ENCODE measurements around the gene FAM135A. TPM values are rescaled to one million over a fixed set of nuclear protein-coding genes. Genes with fewer than 3 reads are reported as not detected.
"Not testable (repeated sequence)": the region's sequence is repeated elsewhere in the genome, so short reads cannot be mapped to it uniquely, and the experiment has no call there.

The FAM135A gene
- total RNA-seq, 1 donor from 2014 or later, result 22.3 TPM

- H3K9me3 Mint-ChIP-seq (ENCODE audit: unreplicated experiment), result peaks cover 2% of the 10 kb centered on the region
- TF ChIP-seq CTCF (IDR thresholded peaks at IDR 0.05; ENCODE audit: partially characterized antibody, unreplicated experiment), result no peak
- peaks cover 6% of the 10 kb centered on the region for H3K36me3 Mint-ChIP-seq (ENCODE audit: unreplicated experiment)
- no peak for DNase-seq
- H3K4me1 Mint-ChIP-seq (ENCODE audit: low read depth, unreplicated experiment), result no peaks in the 10 kb centered on the region
- H3K27me3 Mint-ChIP-seq (ENCODE audit: unreplicated experiment), result peaks cover 2% of the 10 kb centered on the region
- no peak overlapping the region for H3K4me3 Mint-ChIP-seq (ENCODE audit: unreplicated experiment)
- H3K27ac Mint-ChIP-seq (ENCODE audit: unreplicated experiment), result no peak overlapping the region
Observed at GRCh38 chr6:70604254-70604653, 190.9 kb downstream of the FAM135A start.

- not testable (repeated sequence) for H3K27me3 Mint-ChIP-seq (ENCODE audit: unreplicated experiment); H3K4me3 Mint-ChIP-seq (ENCODE audit: unreplicated experiment); H3K27ac Mint-ChIP-seq (ENCODE audit: unreplicated experiment); H3K9me3 Mint-ChIP-seq (ENCODE audit: unreplicated experiment); DNase-seq; H3K4me1 Mint-ChIP-seq (ENCODE audit: low read depth, unreplicated experiment); H3K36me3 Mint-ChIP-seq (ENCODE audit: unreplicated experiment)
Observed at GRCh38 chr6:70607371-70607770, 194.1 kb downstream of the FAM135A start.

GRCh38 chr6:70609181-70609580 lies 195.9 kb downstream of the FAM135A start:
- not testable (repeated sequence) for H3K36me3 Mint-ChIP-seq (ENCODE audit: unreplicated experiment); H3K9me3 Mint-ChIP-seq (ENCODE audit: unreplicated experiment); DNase-seq; H3K27ac Mint-ChIP-seq (ENCODE audit: unreplicated experiment); H3K4me3 Mint-ChIP-seq (ENCODE audit: unreplicated experiment); H3K4me1 Mint-ChIP-seq (ENCODE audit: low read depth, unreplicated experiment); H3K27me3 Mint-ChIP-seq (ENCODE audit: unreplicated experiment)

Other genes starting within 250 kb of the FAM135A start
- gene COL9A1, start 110.4 kb upstream of the FAM135A start, total RNA-seq (ENCODE audit: unreplicated experiment), result 1.8 TPM
- gene SDHAF4, start 153.4 kb downstream of the FAM135A start, total RNA-seq (ENCODE audit: unreplicated experiment), result 9.0 TPM